Endothelial cell of umbilical vein (primary cell): Measurements from ENCODE around the gene INHA.

Source experiments
- CTCF ChIP-seq, 2 donors: IDR thresholded peaks; 1 replicate in 1 of 2; 2 replicates in 1 of 2; pipeline ENCODE4 v1.5.1; 2011; ENCODE audit warnings: low read length in 2 of 2, mild to moderate bottlenecking in 2 of 2, moderate library complexity in 2 of 2, control low read depth in 1 of 2, inconsistent platforms in 1 of 2, low read depth in 1 of 2; ENCODE audit not compliant: insufficient read depth in 1 of 2; ENCODE audit errors: extremely low read depth in 1 of 2
- MAX ChIP-seq: IDR thresholded peaks from 2 replicates; pipeline ENCODE4 v1.6.1; 2011; ENCODE audit not compliant: insufficient read depth, insufficient read length
- MYC ChIP-seq: IDR thresholded peaks from one replicate; pipeline ENCODE4 v1.6.1; 2011; ENCODE audit warnings: mild to moderate bottlenecking, low read depth, low read length
- POLR2AphosphoS5 ChIP-seq: IDR thresholded peaks from 2 replicates; pipeline ENCODE4 v1.6.1; 2012; ENCODE audit warnings: low read depth, mild to moderate bottlenecking, control low read depth, low read length, moderate library complexity; ENCODE audit not compliant: insufficient read depth

- TF ChIP-seq CTCF (IDR thresholded peaks at IDR 0.05; ENCODE audit: extremely low read depth in 1 of 2, insufficient read depth in 1 of 2, low read depth in 1 of 2, low read length in 2 of 2), result no peak
- TF ChIP-seq MYC, result no peak
- no peak for TF ChIP-seq MAX
- no peak for TF ChIP-seq POLR2AphosphoS5
Observed at GRCh38 chr2:219566640-219567039, 5.5 kb upstream of the INHA start.
